Transverse colon (tissue), 4 donors: Measurements from ENCODE around the gene NAA11. TPM values are rescaled to one million over a fixed set of nuclear protein-coding genes. Genes with fewer than 3 reads are reported as not detected.

Source experiments
- DNase-seq: peaks from one replicate; pipeline ENCODE4 v3.0.0-alpha.2; 2019
- H3K27ac ChIP-seq, 4 donors: fragments of 200-600 bp; sonication (generic); 2 replicates each; pipeline ENCODE4 v1.5.1; 2016 to 2018; ENCODE audit warnings: inconsistent platforms in 4 of 4
- H3K27me3 ChIP-seq: fragments of 200-600 bp; sonication (generic); 2 replicates; pipeline ENCODE4 v1.5.1; 2017; ENCODE audit warnings: inconsistent platforms
- H3K36me3 ChIP-seq, 4 donors: fragments of 200-600 bp; sonication (generic); 2 replicates each; pipeline ENCODE4 v1.5.1; 2017 to 2019; ENCODE audit warnings: inconsistent platforms in 4 of 4
- H3K4me1 ChIP-seq, 4 donors: fragments of 200-600 bp; sonication (generic); 2 replicates each; pipeline ENCODE4 v1.5.1; 2017 to 2020; ENCODE audit warnings: inconsistent platforms in 4 of 4
- H3K4me3 ChIP-seq, 4 donors: fragments of 200-600 bp; sonication (generic); 1 replicate in 1 of 4; 2 replicates in 3 of 4; pipeline versions ENCODE4 v1.5.1 to v1.6.1; 2017 to 2019; ENCODE audit warnings: inconsistent platforms in 4 of 4
- H3K9me3 ChIP-seq, 2 donors: fragments of 200-600 bp; sonication (generic); 2 replicates each; pipeline ENCODE4 v1.5.1; 2017 to 2019; ENCODE audit warnings: inconsistent platforms in 2 of 2
- EP300 ChIP-seq: sonication (generic); formaldehyde crosslinking; IDR thresholded peaks from one replicate; pipeline ENCODE4 v1.6.1; 2017; ENCODE audit warnings: antibody characterized with exemption, low read depth
- POLR2A ChIP-seq: fragments of 450-650 bp; IDR thresholded peaks from one replicate; pipeline ENCODE4 v1.6.1; 2016; ENCODE audit warnings: antibody characterized with exemption, mild to moderate bottlenecking, moderate library complexity
- POLR2AphosphoS5 ChIP-seq, 3 donors: sonication (generic); formaldehyde crosslinking; IDR thresholded peaks; one replicate each; pipeline ENCODE4 v1.6.1; 2016; ENCODE audit warnings: antibody characterized with exemption in 3 of 3
- WGBS, 2 donors: methylation state at CpG; one replicate each; pipeline ENCODE4 v1.1.5; 2018; ENCODE audit warnings: low coverage in 1 of 2; 5-methylcytosine and 5-hydroxymethylcytosine counted together
- in situ Hi-C, 4 donors: fragments of 200-750 bp; cut with MboI; loops; one replicate each; pipeline versions ENCODE4 v1.15.0 to v1.15.1; 2017; ENCODE audit warnings: low sequenced_read_pairs in 3 of 4, low pct_ligation_motif_present in 1 of 4, low pct_unique_long_range_greater_than_20kb in 1 of 4
- intact Hi-C: fragments of 100-400 bp; cut with DNase I; formaldehyde crosslinking; loops from one replicate; pipeline ENCODE4 v1.15.1; 2023; ENCODE audit warnings: low total_unique reads
- total RNA-seq, 4 donors: library from RNA; depleted of rRNA; stranded (reverse); fragments of >200 nt; gene quantifications; one replicate each; pipeline ENCODE4 v1.1.0, GENCODE V29; 2016
- TF ChIP-seq, protein P1 (sequence below), 5 experiments: fragments of 200-600 bp in 3 of 5; fragments of 450-650 bp in 2 of 5; sonication (generic) in 3 of 5; IDR thresholded peaks; 1 replicate in 2 of 5; 2 replicates in 3 of 5; pipeline ENCODE4 v1.5.1; 2016 to 2017; ENCODE audit warnings: antibody characterized with exemption in 5 of 5, inconsistent platforms in 3 of 5, mild to moderate bottlenecking in 2 of 5, moderate library complexity in 1 of 5

NAA11 gene
- total RNA-seq, 4 donors from 2014 or later = not detected

DNA sequence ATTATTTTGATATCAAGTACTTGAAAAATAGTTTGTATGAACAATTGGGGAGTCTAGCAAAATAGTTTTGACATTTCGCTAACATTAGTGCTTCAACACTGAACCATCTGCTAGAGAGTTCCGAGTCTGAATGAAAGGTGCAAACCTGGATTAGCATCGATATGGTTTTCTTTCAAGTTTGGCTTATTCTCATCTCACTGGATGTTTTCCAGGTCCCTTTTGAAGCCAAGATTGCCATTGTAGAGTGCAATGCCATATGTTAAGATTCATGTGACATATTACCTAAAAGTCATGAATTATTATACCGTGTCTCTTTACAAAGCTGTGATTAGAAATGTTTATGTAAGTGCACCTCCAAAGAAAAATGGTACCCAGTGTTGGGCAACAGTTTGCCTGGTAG lies 36.8 kb upstream of the NAA11 start:
- TF ChIP-seq POLR2AphosphoS5 (IDR thresholded peaks at IDR 0.05) (no peak), POLR2A (no peak), EP300 (no peak)
- TF ChIP-seq, protein P1, sequence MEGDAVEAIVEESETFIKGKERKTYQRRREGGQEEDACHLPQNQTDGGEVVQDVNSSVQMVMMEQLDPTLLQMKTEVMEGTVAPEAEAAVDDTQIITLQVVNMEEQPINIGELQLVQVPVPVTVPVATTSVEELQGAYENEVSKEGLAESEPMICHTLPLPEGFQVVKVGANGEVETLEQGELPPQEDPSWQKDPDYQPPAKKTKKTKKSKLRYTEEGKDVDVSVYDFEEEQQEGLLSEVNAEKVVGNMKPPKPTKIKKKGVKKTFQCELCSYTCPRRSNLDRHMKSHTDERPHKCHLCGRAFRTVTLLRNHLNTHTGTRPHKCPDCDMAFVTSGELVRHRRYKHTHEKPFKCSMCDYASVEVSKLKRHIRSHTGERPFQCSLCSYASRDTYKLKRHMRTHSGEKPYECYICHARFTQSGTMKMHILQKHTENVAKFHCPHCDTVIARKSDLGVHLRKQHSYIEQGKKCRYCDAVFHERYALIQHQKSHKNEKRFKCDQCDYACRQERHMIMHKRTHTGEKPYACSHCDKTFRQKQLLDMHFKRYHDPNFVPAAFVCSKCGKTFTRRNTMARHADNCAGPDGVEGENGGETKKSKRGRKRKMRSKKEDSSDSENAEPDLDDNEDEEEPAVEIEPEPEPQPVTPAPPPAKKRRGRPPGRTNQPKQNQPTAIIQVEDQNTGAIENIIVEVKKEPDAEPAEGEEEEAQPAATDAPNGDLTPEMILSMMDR (IDR thresholded peaks at IDR 0.05) = no peak
- in situ Hi-C loops (no loop called here), intact Hi-C loops (no loop called here)
- WGBS, 2 donors = 83 to 86% methylated on average over 4 of the region's 4 CpGs
- no peak for DNase-seq
- no peaks in the 10 kb centered on the region for H3K9me3 ChIP-seq
- H3K36me3 ChIP-seq = no peaks in the 10 kb centered on the region
- H3K4me1 ChIP-seq = no peaks in the 10 kb centered on the region
- no peak overlapping the region for H3K4me3 ChIP-seq
- no peaks in the 10 kb centered on the region for H3K27me3 ChIP-seq
- no peak overlapping the region for H3K27ac ChIP-seq

DNA sequence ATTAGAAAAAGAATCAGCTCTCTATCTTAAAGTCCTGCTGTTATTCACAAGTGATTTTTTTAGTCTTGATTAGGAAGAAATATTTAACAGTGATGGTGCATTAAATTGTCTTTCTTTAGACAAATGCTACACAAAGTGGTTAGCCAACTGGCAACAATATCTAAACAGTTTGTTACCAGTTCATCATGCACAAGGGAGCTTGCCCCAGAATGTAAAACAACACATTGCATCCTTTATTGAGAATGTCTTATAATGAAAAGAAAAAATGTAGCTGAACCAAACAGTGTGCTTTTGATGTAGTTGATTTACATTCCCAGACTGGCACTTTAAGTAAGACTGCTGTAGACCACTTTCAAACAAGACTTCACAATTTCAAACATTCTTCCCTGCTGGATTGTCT lies 34.1 kb upstream of the NAA11 start:
- Histone ChIP-seq H3K4me1 (no peaks in the 10 kb centered on the region), H3K9me3 (no peaks in the 10 kb centered on the region), H3K27ac (no peak overlapping the region), H3K36me3 (no peaks in the 10 kb centered on the region), H3K4me3 (no peak overlapping the region), H3K27me3 (no peaks in the 10 kb centered on the region)
- intact Hi-C loops = no loop called here
- TF ChIP-seq POLR2AphosphoS5 (IDR thresholded peaks at IDR 0.05) = no peak
- no peak for TF ChIP-seq POLR2A
- TF ChIP-seq EP300 = no peak
- TF ChIP-seq, protein P1 (IDR thresholded peaks at IDR 0.05) = no peak
- in situ Hi-C loops = no loop called here
- DNase-seq = no peak

DNA sequence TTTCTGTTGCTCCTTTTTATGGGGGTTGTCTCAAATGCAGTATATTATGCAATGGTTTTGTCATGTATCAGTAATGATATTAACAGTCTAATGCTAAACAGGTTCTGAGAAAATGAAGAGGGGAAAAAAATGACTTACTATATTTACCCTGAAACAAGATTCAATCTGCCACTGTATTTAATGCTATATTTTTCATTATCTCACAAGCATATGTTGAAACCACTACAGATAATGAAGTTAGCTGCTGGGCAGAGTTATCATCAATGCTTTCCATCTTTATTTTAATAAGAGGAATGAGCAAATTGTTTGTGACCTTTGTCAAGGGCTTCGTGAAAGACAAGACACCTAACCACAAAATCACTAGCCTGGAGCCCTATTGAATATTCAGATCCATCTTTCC lies 32.6 kb upstream of the NAA11 start:
- WGBS, 2 donors = 71% methylated on average over 1 of the region's 1 CpG
- Histone ChIP-seq H3K27me3 (no peaks in the 10 kb centered on the region), H3K27ac (no peak overlapping the region), H3K36me3 (no peaks in the 10 kb centered on the region), H3K9me3 (no peaks in the 10 kb centered on the region), H3K4me3 (no peak overlapping the region), H3K4me1 (no peaks in the 10 kb centered on the region)
- in situ Hi-C loops = no loop called here
- TF ChIP-seq POLR2A = no peak
- TF ChIP-seq, protein P1 (IDR thresholded peaks at IDR 0.05) = no peak
- no peak for TF ChIP-seq POLR2AphosphoS5 (IDR thresholded peaks at IDR 0.05)
- no peak for TF ChIP-seq EP300
- intact Hi-C loops = loop anchor here (10.0 kb wide), 1 partner anchor 1466 kb away; no protein-coding TSS in a partner anchor
- no peak for DNase-seq

DNA sequence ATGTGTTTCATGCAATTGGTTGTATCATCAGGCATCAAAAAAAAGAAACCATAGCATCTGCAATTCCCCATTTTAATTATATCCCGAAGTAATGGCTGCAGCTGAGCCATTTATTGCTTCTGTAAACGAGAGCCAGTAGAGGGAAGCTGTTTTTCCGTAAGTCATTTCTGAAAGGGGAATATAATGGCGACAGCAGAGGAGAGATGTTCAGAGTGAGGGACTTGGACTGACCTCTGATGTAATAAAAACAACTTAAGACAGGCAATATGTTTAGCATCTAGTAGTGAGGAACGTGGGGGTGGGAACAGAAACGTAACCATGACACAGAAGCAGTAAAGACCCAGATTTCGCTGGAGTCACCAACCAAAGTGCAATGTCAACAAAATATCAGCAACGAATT lies 31.5 kb upstream of the NAA11 start:
- in situ Hi-C loops = no loop called here
- Histone ChIP-seq H3K4me3 (no peak overlapping the region), H3K27me3 (no peaks in the 10 kb centered on the region), H3K4me1 (no peaks in the 10 kb centered on the region), H3K9me3 (no peaks in the 10 kb centered on the region), H3K36me3 (no peaks in the 10 kb centered on the region), H3K27ac (no peak overlapping the region)
- intact Hi-C loops = loop anchor here (10.0 kb wide), 1 partner anchor 1467 kb away; no protein-coding TSS in a partner anchor
- WGBS, 2 donors = 60 to 63% methylated on average over 8 of the region's 8 CpGs
- DNase-seq = no peak
- TF ChIP-seq, protein P1 (IDR thresholded peaks at IDR 0.05) = no peak
- no peak for TF ChIP-seq POLR2A
- no peak for TF ChIP-seq EP300
- TF ChIP-seq POLR2AphosphoS5 (IDR thresholded peaks at IDR 0.05) = no peak
